ENCODE results near the gene BCAS1.
"Not testable (repeated sequence)": the region's sequence is repeated elsewhere in the genome, so short reads cannot be mapped to it uniquely, and the experiment has no call there.

Gene BCAS1

DNA sequence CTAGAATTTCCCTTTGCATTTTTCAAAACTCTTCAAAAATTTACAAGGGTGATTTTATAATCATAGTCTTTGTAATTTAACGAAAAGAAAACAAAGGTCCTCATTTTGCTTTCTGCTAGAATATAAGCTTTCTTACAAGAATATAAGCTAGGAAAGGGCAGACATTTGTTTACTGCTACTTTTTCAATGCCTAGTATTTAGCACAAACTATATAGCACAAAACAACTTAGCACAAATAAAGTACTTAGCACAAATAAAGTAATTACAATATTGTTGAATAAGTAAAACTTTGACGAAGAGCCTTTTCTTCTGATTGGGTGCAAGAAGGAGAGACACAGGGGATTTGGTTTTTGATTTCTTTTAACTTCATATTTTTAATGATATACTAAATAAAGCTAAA is 87.8 kb downstream of the BCAS1 start:
- no peak for DNase-seq

DNA sequence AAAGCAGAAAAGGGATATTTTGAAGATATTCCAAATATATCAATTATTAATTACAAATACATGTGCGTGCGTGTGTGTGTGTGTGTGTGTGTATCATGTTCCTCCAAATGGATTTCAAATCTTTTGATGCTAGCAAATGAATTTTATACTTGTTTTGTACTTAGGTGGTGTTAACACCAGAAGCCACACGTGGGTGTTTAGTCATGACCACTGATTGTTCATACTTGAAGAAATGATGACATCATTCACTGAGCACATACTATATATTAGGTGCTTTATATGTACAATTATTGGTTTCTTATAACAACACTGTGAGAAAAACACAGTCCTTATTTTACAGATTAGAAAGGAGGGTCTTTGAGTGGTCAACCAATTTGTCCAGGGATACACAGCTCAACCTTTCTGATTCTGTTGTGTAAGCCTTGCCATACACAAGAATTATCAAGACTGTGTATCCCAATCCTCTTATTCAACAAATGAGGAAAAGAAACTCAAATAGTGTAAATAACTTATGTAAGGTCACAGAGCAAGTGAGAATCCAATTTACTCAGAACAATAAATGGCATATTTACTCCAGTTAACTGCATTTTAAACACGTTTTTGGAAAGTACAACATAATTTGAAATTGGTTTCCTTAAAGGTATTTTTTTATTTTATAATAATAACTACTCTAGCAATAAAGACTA is 88.5 kb downstream of the BCAS1 start:
- no peak for DNase-seq

GRCh38 chr20:53981130-53981529 is 89.3 kb downstream of the BCAS1 start:
- DNase-seq, result no peak

GRCh38 chr20:53980031-53980465 is 90.3 kb downstream of the BCAS1 start:
- DNase-seq, result no peak

- no peak for DNase-seq
Observed at GRCh38 chr20:53978497-53978896, 91.9 kb downstream of the BCAS1 start.

DNA sequence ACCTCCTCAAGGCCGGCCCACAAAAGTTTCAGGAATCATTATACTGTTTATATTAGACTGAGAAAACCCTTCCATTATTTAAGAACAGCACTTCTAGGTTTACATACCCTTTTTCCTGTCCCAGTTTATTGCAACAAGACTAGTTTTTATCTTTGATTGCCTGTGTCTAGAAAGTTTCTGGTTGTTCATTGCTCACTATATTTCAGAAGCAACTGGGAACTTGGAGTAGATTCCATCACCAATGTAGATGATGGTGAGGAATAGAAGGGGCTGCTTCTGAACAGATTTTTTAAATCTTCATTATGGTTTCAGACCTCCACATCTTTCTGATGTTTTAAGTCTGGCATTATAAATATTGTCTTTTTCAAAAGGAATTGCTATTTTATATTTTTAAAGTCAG is 93.0 kb downstream of the BCAS1 start:
- DNase-seq, result no peak

- no peak for DNase-seq
Observed at GRCh38 chr20:53975761-53976160, 94.6 kb downstream of the BCAS1 start.

DNA sequence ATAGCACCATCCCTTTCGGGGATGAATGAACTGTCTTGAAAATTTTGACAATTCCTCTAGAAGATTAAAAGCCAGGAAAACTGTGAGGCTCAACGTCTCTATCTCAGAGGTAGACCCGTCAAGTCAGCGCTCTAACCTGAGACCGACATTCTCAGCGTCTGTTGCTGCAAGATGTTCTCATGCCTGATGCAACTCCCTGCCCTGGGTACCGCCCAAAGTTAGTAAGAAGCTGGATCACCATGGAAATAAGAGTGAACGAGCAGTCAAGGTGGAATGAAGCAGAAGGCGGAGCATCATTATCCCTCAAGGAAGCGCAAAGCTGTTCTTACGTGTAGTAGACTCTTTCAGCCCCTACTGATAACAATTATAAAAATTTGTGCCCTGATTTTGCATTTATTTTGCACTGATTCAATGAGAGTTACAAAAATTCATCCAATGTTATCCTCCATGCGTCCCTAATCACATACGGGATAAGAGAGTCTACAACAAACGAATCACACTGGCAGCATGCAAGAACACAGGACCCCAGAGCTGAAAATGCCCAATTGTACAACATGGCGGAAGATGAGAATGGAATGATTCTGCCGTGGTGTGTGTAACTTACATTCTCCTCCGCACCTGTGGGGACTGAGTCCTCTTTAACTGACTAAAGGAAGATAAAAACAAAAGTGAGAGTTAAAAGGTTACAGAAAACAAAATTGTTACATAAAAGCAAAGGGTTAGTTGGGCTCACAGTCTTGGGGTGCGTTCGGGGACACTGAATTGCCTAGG is 95.4 kb downstream of the BCAS1 start:
- DNase-seq, result no peak

DNA sequence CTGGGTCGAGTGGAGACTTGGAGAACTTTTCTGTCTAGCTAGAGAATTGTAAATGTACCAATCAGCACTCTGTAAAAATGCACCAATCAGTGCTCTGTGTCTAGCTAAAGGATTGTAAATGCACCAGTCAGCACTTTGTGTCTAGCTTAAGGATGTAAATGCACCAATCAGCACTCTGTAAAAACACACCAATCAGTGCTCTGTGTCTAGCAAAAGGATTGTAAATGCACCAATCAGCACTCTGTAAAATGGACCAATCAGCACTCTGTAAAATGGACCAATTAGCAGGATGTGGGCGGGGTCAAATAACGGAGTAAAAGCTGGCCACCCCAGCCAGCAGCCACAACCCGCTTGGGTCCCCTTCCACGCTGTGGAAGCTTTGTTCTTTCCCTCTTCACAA is 96.5 kb downstream of the BCAS1 start:
- not testable (repeated sequence) for DNase-seq

DNA sequence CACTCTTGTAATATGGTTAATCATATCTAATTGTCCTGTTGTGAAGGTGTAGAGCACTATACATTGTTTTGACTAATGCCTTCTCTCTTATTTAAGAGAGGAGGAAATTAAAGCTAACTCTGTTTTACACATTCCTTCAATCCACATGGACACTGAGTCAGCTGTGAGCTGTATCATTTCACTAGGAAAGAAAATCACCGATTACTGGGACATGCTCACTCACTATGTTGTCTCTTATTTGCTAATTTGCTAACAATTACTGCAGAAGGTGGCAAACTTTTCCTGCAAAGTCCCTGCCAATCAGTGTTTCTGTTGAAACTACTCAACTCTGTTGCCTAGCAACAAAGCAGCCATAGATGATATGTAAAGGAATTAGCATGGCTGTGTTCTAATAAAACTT is 98.2 kb downstream of the BCAS1 start:
- no peak for DNase-seq

DNA sequence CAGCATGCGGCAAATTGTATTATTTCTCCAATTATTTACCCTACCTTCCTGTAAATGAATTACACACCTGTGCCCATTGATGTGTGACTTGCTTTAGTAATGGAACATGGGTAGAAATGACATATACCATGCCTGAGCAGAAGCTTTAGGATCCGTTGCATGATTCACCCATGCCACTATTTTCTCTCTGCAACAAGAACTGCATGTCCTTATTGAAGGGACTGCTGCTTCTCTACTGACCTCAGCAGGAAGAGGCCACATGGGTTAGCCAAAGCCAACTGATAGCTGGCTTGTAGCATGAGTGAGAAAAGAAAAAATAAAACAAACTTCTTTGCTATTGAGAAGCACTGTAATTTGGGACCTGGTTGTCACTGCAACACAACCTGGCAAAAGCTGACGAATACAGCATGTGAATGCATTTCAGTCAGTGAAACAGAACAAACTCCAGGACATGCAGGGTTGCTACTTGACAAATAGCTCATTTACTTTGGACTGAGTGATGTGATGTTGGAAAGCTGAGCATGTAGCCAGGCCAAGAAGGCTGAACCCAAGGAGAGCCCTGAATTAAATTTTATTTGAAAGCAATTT is 99.2 kb downstream of the BCAS1 start:
- no peak for DNase-seq

- no peak for DNase-seq
Observed at GRCh38 chr20:53970232-53970631, 100.2 kb downstream of the BCAS1 start.

DNA sequence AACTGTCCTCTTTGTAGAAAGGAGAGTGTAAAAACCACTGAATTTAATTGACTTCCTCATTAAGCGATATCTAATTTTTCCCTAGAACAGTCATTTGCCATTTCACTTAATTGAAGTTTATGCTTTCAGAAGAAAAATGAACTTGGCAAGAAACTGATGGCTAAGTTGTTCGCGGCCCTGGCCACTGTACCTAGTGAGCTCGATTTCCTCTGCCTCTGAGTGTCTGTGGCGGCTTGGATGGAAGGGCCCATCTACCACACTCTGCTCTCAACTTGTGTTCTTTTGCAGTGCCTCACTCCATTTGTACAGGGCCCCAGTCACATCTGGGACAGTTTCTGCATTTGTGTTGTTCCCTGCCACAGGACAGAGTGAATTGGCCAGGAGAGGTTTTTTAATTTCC is 102.9 kb downstream of the BCAS1 start:
- no peak for DNase-seq

- DNase-seq, result no peak
Observed at GRCh38 chr20:53966774-53967398, 103.5 kb downstream of the BCAS1 start.

DNA sequence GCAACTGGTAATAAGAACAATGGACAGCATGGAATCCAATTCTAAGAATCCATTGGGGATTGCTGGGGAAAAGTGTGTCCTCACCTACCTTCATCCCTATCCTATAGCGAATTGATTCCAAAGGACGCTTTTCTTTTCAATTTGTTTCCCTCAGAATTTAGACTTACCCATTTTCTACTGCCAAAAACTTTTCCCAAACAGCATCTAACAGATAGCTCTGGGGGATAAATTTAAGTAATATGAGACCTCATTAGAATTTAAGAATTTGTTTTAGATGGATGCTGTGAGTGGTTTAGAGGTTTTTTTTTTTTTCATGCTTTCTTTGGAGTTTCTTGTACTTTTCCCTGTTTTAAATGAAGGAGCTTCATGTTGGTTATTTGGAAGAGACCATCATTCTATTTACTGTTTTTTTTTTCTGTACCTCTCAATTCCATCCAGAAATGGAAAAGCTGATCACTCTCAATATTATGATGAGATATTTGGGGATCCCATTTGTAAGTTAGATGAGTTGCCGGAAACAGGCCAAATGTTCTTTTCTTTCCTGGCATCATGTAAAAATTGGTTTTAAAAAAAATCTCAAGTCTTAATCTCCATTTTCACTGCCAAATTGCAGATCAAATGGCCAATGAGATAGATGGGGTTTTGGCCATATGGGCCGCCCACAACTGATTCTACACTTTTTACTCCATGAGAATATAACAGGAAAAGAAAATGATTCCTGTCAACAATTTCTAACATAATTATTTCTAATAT is 105.7 kb downstream of the BCAS1 start:
- DNase-seq, result no peak

DNA sequence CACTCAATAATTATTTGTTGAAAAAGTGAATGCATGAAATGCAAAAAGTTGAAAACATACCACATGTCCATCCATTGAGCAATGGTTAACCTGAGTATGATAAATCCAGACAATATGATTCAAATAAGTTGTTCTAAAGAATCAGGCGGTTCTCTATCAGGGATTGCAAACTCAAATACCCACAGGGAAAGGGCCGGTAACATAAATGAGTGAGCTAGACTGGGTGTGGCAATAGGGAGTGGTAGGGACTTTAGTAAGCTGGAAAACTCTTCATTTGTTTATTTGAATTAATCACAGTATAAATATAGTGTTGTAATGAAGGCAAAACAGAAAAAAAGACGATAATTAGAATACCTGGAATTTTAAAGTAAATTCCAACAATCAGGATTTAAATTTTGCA is 106.3 kb downstream of the BCAS1 start:
- DNase-seq, result no peak

- no peak for DNase-seq
Observed at GRCh38 chr20:53963635-53964034, 106.8 kb downstream of the BCAS1 start.

GRCh38 chr20:53962388-53962787 is 108.0 kb downstream of the BCAS1 start:
- DNase-seq, result no peak

DNA sequence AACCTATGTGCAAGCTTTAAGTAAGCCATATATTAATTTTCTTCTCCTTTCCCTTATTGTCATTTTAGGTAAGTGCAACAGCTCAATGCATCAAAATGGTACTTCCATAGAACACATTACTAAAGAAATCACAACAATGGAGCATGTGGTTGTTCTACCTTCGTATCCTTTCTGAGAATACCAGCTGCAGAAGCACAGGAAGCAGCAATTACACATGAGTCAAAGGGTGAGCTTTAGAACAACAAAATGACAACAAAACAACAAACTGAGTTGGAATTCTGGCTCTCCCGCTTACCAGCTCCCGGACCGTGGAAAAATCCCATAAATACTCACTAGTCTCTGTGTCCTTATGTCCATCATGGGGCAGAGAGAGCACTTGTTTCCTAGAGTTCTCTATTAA is 108.9 kb downstream of the BCAS1 start:
- DNase-seq, result no peak

DNA sequence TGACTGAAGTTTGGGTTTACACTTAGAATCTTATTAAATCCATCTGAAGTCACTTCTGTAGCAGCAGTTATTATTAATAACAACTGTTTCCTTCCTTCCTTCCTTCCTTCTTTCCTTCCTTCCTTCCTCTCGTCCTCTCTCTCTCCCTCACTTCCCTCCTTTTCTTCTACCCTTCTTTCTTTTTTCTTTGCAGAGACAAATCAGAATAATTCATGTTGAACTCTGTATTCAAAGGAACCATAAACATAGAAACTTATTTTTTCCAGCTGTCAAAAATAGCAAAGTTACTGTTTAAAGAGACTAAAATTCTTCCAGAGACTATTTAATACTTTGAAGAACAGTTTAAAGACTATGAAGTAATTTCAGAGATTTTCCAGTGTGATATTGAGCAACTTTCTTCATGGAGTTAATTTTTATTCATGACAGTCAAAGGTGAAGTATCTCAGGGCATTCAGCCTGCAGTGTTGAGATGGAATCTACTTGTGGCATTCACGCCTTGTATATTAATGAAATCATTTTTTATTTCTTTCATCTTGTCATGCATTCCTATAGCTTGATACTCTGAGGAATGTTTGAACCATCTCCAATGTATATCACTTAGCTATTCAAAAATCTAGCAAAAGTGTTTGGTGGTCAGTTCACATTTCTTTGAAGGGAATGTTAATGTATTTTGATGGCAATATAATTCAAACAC is 109.7 kb downstream of the BCAS1 start:
- no peak for DNase-seq

- DNase-seq, result no peak
Observed at GRCh38 chr20:53959911-53960578, 110.3 kb downstream of the BCAS1 start.

DNA sequence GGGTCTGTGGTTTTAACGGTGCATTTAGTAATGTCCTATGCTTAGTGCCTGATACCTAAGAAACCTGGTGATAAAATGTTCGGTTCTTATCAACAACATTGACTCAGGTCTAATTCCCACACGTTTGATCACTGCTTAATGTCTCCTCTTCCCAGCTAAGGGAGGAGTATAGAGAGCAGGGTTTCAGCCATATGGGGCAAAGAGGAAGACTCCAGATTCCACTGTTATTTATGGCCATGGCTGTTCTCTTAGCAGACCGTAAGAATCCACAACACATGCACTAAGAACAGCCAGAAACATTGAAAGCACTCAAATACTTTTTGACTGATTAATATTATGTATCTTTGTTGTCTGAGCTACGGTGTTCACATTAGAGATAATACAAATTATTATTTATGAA is 112.1 kb downstream of the BCAS1 start:
- no peak for DNase-seq

Measured in effector CD8-positive, alpha-beta T cell (primary cell).